Measurements from ENCODE around the gene HOXA4.

HOXA4 gene

DNA sequence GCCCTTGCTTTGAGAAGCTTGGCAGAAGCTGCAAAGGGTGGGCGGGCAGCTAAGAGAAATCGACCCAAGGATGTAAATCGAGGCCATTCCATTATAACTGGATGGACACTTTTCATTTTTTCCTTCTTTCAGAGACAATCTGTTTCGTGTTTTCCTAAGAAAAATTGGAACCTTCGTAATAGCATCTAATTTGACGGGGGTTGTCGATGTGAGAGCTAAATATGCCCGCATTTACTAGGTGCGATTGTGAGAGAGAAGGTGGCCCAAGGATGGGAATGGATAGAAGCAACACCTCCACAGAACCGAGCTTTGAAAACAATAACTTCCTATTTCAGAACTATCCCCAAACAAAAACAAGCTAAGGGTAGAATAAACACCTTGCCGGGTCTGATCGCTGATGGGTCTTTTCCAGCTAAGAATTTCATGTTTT, 848 bp upstream of the HOXA4 start:
- no peak for DNase-seq

DNA sequence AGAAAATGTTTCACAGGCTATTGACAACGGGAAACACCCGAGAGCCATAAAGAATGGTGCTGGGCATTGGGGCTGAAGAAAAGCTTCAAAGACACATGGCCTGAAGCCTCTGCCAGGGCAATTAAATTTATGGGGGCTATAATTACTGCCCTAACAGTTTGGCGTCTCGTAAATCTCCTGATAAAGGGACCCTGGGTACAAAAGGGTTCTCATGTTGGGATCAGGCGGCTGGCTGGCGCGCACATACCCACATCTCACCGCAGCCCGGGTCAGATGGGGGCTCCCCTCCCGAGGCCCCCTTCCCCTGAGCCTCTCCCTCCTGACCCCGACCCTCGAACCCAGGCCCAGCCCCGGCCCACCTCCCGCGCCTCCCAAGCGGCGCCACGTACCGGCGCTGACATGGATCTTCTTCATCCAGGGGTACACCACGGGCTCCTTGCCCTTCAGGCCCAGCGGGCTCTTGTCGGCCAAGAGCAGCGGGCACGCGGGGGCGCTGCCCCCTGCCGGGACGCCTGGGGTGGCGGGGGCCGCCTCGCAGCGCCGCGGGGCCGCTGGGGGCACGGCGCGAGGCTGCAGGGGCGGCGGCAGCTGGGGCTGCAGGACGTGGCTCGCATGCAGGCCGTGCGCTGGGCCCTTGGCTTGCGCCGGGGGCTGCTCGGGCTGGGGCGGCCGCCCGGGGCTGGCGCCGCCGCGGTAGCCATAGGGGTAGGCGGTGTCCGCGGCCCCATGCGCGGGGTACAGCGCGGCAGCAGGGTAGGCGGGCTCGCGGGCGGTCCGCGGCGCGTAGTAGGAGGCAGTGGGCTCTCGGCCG, 623 bp downstream of the HOXA4 start:
- DNase-seq, result no peak

DNA sequence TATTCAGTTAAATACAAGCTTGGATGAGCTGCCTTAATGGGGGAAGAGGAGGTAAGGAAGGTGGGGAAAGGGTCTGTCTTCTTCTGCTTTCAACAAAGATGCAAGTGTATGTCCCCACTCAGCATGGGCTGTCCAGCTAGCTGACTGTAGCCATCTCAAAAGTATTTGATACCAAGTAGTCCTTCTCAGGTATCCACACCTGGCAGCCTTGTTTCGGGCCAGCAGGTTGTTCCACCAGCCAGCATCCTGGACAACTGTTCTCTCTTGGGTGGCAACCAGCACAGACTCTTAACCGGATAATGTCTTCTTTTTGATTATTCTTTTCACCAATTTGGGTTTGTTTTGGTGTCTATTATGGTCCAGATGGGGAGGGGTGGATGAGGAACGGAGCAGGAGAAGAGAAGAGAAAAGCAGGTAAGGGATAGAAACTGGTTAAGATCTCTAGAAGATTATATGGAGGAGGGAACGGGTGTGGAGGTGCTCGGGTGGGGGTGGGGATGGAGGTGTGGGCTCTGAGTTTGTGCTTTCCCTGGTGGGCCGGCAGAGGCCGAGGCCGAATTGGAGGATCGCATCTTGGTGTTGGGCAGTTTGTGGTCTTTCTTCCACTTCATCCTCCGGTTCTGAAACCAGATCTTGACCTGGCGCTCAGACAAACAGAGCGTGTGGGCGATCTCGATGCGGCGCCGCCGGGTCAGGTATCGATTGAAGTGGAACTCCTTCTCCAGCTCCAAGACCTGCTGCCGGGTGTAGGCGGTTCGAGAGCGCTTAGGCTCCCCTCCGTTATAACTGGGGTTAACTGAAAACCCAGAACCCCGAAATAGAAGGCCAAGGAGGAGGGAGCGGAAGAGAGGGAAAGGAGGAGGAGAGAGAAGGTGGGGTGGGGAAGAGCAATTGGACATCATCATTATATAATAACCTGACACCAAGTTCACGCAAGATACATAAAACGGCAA, 1.5 kb downstream of the HOXA4 start:
- no peak for DNase-seq

DNA sequence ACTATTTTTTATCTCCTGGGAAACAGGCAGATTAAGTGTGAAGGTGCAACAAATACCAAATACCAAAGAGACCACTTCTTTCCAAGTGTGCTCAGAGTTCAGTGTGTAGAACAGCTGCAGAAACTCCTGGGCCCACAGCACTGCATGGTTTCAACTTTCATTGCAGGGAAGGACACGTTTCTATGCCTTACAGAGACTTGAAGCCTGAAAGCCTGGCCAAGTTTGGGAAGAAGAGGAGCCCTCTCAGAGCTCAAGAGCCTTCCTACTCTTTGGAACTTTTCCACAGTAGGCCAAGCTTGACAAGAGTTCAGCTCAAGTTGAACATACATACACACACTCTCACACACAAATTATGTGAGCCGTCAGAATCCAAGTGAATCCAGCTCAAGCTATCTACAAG, 2.5 kb downstream of the HOXA4 start:
- DNase-seq, result no peak

DNA sequence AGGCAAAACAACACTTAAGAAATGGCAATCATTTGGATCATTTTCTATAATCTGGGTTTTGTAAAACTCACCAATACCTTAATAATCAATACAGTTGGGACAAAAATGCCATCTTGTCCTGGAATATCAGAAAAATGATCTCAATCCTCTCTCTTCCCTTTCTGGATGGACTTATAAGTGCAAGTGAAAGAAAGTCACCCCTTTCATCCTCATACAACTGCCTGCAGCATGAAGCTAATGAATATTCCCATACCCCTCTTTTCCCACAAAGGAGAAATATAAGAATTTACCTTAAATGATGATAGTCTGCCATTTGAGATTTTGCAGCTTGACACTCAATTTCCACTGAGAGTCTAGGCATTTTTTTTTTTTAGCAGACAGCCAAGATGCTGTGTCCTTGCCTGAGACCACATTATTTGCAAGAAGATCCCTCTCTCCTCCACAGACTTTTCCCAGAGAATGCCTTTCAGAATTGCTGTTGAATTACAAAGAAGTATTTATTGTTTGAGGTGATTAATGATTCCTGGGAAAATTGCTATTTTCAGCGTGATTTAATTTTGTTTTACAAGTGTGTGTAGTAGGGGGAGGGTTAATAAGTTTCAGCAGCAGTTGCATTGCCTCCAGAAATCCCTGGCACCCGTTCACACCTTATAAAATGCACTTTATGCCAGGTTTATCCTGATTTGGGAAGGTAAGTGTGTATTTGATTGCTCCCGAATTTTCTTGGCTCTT, 3.8 kb downstream of the HOXA4 start:
- DNase-seq, result no peak

DNA sequence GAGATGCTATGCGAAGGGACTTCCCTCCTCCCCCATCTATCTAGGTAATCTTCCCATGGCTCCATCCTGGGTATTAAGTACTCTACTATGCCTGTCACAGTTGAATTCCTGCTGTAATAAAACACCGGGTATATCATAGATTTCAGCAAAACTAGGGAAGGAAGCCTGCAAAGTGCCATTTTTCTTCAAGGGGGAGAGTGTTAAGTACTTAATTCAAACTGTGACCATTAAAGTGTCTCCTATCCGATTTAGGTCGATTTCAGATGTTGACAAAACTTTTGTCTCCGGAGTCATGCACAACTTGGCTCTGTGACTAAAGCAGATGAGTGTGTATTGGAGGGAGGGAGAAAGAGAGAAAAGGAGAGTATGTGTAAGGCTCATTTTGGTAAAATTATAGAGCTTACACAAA, 4.6 kb downstream of the HOXA4 start:
- no peak for DNase-seq

DNA sequence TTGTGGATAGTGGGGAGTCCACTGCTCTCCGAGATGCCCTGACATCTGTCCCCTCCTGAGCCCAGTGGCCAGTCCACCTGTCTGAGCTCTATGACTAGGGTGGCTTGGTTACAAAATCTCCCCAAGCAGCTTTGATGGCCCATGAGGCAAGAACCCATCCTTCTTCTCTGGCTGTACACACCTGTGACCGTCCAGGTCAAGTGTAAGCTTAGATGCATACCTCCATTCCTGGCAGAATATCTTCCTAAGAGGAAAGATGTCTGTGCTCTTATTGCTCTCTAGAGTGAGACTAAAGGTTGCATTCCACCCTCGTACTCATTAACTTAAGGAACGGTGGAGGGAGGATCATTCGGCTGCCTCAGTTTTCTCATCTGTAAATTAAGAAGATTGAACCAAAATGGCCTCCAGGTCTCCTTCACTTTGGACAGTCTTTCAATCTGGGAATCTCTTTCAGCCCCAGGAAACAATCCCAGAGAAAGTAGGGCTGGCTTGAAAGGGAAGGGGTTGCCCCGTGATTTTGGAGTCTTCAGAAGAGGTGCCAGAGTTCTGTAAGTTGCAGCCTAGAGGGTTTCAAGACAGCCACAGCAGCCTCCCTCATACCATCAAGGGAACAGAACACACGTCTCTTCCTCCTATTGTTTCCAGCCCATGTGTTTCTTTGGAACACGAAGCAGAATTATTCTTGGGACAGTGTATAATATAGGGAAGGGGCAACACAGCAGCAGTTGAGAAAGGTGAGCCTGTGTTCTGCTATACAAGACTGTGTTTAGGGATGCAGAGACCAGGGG, 5.5 kb downstream of the HOXA4 start:
- DNase-seq, result no peak

DNA sequence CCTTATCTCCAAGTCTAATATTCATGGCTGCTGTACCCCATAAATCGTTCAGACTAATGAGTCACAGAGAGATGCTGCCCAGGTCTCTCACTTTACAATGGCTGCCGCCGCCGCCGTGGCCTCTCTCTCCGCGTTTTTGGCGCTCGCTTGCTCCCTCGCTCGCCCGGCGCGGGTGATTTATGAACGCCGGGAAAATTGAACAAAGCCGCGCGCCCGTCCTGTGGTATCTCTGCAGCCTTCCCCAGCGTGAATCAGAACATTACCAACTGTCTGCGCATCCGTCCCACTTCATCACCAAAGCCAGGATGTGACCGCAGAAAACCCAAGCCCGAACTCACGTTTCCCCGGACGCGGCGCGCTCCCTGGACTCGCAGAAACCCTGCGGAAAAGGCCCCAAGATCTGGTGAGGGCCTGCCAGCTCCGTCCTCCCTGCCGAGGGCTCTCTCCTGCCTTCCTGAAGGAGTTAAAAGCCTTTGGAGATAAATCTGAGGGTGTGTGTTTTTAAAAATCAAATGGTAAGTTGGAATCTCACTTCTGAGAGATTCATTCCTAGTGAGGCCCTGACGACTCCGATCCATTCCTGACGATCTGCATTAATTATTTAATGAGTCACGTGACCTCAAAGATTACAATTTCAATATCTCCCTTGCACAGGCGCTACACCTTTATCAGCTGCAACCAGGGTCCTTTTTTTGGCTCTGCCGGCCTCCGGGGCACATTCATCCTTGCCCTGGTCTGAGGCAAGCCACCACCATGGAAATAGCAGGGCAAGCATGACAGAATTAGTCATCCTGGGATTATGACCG, 6.3 kb downstream of the HOXA4 start:
- DNase-seq, result no peak

DNA sequence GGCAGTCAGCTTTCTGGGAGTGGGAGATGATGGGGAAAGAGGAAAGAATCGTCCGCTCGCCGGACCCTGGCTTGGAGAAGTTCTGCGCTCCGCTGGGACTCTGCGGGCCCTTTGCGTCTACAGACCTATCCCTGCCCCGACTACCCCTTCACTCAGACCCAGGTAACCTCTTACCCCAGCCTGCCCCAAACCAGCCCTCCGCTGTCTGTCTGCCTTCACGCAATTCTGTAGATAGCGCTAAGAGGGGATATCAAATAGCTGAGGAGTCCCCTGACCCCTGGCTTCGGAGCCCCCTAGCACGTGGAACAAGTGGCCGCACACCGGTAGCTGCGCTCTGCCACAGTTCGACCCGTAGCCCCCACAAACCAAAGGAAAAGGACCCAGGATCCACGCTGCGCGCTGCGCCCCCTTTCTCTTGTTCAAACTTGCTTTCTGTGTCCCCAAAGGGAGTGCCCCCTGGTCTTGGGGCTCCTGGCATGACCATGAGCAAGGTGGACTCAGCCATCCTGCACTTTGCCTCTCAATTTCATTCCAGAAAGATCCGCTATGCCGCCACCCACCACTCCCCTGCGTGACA, 7.0 kb downstream of the HOXA4 start:
- no peak for DNase-seq

DNA sequence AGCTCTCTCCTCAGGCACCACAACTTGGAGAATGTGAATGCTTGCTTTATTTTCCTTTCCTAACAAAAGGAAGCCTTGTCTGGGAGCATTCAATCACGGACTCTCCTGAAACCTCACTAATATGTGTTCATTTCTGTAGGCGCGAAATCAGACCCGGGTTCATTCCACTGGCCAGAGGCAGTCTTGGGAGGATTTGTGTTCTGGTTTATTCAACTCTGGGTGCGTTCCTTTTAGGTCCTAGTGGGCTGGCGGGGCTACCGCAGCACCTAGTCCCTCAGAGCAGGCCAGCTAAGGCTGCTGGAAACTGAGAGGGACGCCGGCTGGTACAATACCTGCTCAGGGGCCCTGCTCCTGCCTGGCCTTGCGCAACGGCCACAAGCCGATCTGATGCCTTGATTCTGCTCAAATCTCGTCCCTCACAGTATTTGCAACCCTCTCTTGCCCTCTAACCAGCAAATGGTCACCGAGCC, 7.5 kb downstream of the HOXA4 start:
- DNase-seq, result no peak

DNA sequence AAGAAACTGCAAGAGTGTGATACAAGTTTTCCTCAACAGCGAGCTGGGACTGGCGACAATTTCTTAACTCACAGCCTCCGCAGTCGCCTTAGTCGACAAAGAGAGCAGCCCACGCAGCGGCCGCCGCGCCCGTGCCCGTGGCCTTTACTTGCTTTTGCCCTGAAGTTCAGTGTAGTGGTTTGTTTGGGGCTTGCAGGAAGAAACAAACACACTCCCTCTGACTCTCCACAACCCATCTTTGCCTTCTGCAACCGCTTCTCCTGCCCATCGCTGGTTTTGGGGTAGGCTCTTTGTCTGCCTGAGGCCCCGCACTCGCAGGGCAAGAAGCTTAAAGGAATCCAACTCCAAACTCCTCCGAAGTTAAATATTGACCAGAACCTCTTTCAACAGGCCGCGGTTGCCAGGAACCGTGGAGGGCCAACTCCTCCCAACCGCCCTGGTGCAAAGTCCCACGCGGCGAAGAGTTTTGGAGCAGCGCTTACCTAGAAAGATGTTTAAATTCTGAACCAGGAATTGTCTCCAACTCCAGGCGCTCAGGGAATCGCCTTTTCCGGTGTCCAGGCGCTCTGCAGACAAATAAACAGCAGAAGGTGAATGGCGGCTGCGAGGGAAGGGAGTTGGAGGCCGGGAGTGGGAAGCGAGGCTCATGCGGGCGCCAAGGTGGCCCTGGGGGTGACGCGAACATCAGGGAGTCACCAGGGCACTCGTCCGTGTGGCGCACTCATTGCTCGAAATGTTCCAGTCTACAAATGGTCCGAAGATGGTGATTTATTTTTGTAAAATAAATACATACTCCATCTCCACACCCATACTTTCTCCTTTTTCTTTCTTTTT, 8.3 kb downstream of the HOXA4 start:
- no peak for DNase-seq

DNA sequence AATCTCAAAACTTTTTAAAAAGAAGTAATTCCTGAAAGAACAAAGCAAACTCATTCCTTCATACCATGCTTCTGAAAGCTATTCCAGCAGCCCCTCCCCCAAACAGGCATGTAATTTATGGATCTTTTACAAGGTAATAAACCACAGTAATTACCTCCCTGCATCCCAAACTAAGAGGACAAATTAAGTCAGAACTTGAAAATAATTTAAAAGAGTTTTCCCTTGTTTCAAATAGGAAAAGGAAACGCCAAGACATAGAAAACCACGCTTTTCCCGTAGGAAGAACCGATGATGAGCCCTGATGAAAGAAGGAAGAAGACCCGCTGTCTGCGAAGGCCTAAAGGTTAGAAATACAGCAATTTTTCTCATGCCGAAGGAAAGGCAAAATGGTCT, 8.9 kb downstream of the HOXA4 start:
- no peak for DNase-seq

DNA sequence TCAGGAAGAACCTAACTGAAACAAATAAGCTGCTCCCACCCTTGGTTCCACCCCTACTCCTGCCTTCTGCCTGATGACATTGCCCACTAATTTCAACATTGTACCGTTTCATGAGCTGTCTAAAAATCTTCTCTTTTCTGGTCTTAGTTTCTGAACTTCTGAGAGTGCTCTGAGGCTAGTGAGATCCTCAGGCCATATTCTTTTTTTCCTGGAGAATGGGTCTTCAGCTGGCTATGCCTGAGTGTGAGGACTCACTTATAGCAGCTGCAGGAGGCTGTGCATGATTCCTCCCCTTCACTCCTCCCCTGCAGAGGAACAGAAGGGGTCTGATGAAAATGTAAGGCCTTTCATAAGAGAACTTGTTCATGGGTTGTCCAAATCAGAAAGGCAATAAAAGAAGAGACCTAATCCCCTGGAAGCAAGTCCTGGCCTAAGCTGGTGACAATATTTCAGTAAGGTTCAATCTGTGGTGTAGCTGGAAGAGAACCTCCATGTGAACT, 11.1 kb downstream of the HOXA4 start:
- DNase-seq, result no peak

DNA sequence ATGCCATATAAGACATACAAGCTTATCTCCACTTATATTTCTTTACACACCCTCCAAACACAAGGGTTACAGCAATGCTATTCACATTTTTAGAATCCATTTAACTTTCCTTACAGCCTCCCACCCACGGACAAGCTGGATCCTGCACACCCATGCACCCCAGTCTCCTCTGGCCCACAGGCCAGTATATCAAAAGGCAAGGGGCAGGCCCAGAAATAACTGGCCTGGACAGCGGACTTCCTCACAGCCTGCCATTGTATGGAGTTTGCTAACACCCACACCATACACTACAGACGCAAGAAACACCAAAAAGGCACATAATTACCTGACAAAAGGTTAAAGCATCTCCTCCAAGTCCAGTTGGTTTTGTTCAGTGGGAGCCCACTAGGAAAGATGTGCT, 12.0 kb downstream of the HOXA4 start:
- no peak for DNase-seq

DNA sequence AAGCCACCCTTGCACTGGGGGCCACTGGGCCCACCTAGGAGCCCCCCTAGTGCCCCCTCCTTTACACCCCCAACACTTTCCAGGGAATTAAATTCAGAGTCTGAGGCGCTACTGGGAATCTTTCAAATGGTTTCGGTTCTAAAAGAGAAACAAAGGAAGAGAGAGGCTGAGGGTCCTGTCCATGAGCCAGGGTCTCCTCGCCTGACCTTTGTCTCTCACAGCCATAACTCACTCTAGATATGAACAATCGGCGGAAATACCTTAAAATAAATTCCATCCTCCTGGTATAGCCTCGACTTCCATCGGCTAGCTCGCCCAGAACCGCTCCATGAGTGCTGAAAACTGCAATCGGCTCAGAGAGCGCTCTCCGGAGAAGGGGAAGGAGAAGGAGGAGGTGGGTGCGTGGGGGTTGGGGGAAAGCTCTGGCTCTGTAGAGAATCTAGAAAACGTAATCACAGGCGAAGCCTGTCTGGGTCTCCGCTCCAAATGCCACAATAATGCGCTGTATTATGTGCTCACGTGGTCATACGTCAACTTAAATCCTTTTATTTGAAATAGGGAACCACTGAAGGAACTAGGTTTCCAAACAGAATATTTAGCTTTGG, 12.6 kb downstream of the HOXA4 start:
- DNase-seq, result no peak

DNA sequence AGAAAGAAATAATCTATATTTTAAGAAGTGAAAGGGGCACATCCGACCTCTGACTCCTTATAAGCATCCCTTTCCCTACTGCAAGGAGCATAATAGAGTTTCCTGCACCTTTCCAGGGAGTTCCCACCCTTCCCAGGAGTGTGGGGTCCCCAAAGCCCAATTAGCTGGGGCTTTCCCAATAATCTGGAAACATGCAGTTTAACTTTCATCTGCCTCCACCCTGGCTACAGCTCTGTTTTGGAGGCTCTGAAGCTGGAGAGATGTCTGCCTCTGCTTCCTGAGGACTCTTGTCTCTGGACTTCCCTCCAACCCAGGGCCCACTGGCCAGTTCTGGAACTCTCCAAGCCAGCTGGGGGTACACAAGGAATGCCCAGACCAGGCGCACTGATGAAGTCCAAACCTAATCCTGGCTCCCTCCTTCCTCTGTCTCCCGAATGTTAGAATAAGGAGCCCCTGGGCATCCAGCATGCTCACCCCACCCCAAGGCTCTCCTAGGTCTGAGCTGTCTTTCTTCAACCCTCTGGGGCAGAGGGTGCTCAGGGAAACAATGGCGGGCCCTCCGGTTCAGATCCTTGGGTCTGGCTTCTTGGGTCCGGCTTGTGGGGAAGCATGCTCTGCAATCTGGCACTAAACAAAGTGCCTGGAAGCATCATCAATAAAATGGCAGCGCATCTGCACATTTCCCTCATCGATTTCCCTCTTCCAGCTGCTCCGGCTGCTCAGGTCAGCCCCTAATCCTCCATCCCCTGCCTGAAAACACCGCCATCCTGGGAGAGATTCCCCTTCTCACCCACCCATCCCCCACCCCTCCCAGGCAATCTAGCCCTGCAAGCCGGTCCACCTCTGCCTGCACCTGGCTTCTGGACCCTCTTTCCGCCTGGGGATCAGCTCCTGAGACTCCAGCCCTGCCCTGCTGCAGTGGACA, 13.3 kb downstream of the HOXA4 start:
- DNase-seq, result no peak

DNA sequence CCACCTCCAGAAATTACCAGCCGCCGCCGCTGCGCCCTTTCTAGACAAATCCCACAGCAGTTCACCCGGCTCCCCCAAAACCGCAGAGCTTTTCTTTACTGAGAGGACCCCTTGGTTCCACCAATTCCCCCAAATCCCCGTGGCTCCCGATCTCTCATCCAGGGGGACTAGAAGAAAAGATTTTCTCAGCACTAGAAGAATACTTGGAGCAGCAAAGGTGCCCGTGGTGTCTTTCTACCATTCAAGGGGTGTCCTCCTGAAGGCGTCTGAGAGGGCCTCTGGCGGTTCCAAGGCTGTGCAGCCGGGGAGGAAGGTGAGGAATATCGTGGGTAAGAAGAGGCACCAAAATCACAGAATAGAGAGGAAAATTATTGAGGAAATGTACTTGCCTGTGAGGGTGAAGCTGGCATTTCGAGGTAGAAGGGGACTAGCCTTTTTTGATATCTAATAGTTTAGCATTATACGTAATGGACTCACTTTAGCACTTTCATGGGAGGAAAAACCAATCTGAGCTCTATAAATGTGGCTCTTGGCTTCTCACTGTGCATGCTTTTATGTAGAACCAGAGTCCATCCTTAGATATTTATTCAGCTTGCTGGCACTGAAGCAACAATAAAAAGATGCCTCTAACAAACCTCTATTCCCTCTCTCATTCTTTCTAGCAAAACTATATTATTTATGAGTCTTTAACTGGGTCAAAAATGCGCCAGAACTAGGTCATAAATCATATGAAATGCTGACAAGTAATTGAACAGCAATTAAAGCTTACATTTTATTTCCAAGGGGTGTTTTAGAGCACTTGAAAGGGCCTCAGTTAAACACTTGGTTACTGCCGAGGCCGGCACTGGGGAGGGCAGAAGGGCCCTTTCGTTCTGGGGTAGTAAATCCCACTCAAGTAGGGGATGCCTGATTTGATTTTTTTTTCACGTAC, 14.3 kb downstream of the HOXA4 start:
- DNase-seq, result no peak

Measured in stimulated activated CD4-positive, alpha-beta T cell treated with anti-CD3 and anti-CD28 coated beads, Interleukin-4, amount 100 ng/mL, for 24 hours (primary cell).